WERI-Rb-1 (cell line): ENCODE data around the gene TSPAN32.

Experiments
- DNase-seq: peaks from one replicate; pipeline ENCODE4 v3.0.0-alpha.2; 2020
- H3K27ac ChIP-seq: fragments of 250-450 bp; sonication (Bioruptor Pico); 2 replicates; pipeline ENCODE4 v1.5.1; 2020; ENCODE audit warnings: mild to moderate bottlenecking, moderate library complexity
- H3K27me3 ChIP-seq: fragments of 250-450 bp; sonication (Bioruptor Pico); 2 replicates; pipeline ENCODE4 v1.5.1; 2021; ENCODE audit warnings: mild to moderate bottlenecking, low read depth, moderate library complexity; ENCODE audit not compliant: insufficient read depth, severe bottlenecking
- H3K36me3 ChIP-seq: fragments of 250-450 bp; sonication (Bioruptor Pico); 2 replicates; pipeline ENCODE4 v1.5.1; 2020; ENCODE audit warnings: mild to moderate bottlenecking, moderate library complexity
- H3K4me3 ChIP-seq: 2 replicates; pipeline ENCODE4 v1.5.1; 2011; ENCODE audit warnings: low read depth, mild to moderate bottlenecking, control low read depth, low read length
- H3K9me3 ChIP-seq: fragments of 250-450 bp; sonication (Bioruptor Pico); 2 replicates; pipeline ENCODE4 v1.5.1; 2021; ENCODE audit warnings: mild to moderate bottlenecking, moderate library complexity; ENCODE audit not compliant: severe bottlenecking
- TF ChIP-seq, protein P1 (sequence below): IDR thresholded peaks from 2 replicates; pipeline ENCODE4 v1.5.1; 2011; ENCODE audit warnings: low read depth, mild to moderate bottlenecking, control low read depth, inconsistent platforms, low read length

Gene TSPAN32

DNA sequence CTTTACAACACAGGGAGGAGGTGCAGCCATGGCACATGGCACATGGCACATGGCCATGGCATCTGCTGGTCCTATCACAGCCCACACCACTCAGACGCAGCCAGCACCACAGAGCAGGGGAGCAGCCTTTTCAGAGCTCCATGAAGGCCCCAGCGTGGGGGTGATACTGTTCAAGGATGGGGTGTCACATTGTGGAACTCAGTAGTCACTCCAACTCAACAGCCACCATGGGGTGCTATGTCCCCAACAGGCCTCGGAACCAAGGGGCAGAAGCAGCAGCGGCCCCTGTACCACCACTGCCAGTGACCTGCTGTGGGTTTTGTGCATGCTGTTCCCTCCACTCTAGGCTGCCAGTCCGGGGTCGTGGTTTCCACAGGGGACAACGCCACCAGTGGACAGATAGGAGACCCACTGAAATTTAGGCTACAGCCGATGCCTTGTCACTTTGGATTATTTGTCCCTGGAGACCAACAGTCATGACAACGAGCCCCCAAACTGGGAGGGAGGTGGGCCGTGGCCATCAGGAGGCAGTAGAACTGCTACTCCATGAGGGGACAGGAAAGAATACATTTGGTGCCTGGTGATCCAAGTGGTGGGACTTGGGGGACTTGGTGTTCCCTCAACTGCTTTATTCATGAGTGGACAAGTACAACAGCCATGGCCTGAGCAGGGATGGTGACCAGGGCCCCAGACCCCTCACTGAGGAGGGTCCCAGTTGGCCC is 44.9 kb downstream of the TSPAN32 start:
- DNase-seq: no peak
- Histone ChIP-seq H3K4me3 (no peak overlapping the region), H3K9me3 (peaks cover 8% of the 10 kb centered on the region), H3K27me3 (peaks cover 4% of the 10 kb centered on the region), H3K27ac (no peak overlapping the region), H3K36me3 (no peaks in the 10 kb centered on the region)
- TF ChIP-seq, protein P1, sequence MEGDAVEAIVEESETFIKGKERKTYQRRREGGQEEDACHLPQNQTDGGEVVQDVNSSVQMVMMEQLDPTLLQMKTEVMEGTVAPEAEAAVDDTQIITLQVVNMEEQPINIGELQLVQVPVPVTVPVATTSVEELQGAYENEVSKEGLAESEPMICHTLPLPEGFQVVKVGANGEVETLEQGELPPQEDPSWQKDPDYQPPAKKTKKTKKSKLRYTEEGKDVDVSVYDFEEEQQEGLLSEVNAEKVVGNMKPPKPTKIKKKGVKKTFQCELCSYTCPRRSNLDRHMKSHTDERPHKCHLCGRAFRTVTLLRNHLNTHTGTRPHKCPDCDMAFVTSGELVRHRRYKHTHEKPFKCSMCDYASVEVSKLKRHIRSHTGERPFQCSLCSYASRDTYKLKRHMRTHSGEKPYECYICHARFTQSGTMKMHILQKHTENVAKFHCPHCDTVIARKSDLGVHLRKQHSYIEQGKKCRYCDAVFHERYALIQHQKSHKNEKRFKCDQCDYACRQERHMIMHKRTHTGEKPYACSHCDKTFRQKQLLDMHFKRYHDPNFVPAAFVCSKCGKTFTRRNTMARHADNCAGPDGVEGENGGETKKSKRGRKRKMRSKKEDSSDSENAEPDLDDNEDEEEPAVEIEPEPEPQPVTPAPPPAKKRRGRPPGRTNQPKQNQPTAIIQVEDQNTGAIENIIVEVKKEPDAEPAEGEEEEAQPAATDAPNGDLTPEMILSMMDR: no peak

DNA sequence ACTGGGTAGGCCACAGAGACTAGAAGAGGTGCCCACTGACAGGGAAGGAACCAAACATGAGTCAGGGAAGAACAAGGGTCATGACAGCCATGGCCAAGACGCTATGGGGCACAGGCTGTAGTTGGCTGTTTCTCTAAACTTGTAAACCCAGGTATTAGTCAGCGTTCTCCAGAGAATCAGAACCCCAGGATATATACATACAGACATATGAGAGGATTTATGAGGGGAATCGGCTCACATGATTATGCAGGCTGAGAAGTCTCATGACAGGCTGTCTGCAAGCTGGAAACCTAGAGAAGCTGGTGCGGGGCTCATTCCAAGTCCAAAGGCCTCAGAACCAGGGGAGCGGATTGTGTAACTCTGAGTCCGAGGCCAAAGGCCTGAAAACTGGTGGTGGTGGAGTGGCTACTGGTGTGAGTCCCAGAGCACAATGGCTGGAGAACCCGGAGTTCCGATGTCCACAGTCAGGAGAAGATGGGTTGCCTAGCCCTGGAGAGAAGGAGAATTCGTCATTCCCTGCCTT is 45.6 kb downstream of the TSPAN32 start:
- peaks cover 4% of the 10 kb centered on the region for H3K27me3 ChIP-seq
- no peak overlapping the region for H3K4me3 ChIP-seq
- no peak for DNase-seq
- no peak overlapping the region for H3K27ac ChIP-seq
- TF ChIP-seq, protein P1: no peak
- H3K36me3 ChIP-seq: no peaks in the 10 kb centered on the region
- H3K9me3 ChIP-seq: peaks cover 8% of the 10 kb centered on the region

DNA sequence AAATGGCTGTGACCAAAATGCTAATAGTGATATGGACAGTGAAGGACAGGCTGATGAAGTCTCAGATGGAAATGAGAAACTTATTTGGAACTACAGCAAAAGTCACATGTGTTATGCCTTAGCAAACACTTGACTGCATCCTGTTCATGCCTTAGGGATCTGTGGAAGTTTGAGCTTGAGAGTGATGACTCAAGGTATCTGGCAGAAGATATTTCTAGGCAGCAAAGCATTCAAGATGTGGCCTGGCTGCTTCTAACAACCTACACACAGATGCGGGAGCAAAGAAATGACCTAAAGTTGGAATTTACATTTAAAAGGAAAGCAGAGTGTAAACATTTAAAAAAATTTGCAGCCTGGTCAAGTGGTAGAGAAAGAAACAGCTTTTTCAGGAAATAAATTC is 47.2 kb downstream of the TSPAN32 start:
- H3K27ac ChIP-seq: no peak overlapping the region
- TF ChIP-seq, protein P1: no peak
- no peaks in the 10 kb centered on the region for H3K27me3 ChIP-seq

DNA sequence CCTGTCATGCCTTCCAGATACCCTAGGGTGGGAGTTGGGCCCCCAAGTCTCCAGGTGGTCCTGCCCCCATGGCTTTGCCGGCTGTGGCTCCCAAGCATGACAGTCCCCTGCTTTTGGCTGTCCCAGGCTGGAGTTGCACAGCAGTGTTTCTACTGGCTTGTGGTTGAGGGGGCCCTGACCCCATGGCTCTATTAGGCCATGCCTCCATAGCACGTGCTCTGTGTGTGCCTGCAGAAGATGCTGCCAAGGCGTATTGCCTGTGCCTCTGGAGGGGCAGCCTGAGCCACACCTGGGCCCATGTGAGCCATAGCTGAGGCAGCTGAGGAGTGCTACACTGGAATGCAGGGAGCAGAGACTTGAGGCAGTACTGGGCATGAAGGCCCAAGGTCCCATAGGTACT is 49.9 kb downstream of the TSPAN32 start:
- Histone ChIP-seq H3K9me3 (peaks cover 8% of the 10 kb centered on the region), H3K36me3 (no peaks in the 10 kb centered on the region), H3K27me3 (no peaks in the 10 kb centered on the region), H3K27ac (no peak overlapping the region), H3K4me3 (no peak overlapping the region)
- DNase-seq: no peak
- TF ChIP-seq, protein P1: no peak

More for the DNA sequence above, 47.2 kb downstream of the TSPAN32 start:
- Histone ChIP-seq H3K4me3 (no peak overlapping the region), H3K9me3 (peaks cover 8% of the 10 kb centered on the region), H3K36me3 (no peaks in the 10 kb centered on the region)
- no peak for DNase-seq

DNA sequence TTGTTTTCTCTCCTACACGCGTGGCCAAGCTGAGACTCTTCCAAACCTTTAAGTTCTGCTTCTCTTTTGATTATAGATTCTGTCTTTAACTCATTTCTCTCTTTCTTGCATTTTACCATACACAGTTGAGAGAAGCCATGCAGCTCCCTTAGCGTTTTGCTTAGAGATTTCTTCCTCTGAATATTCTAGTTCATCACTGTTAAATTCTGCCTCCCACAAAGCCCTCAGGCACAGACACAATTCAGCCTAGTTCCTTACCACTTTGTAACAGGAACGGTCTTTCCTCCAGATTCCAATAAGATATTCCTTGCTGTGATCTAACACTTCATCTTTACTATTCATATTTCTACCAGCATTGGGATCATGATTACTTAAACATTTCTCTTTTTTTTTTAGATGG is 50.6 kb downstream of the TSPAN32 start:
- H3K36me3 ChIP-seq: no peaks in the 10 kb centered on the region
- no peak overlapping the region for H3K4me3 ChIP-seq
- peaks cover 8% of the 10 kb centered on the region for H3K9me3 ChIP-seq
- H3K27me3 ChIP-seq: no peaks in the 10 kb centered on the region
- H3K27ac ChIP-seq: no peak overlapping the region
- TF ChIP-seq, protein P1: no peak
- no peak for DNase-seq
